OCI-LY3 (cell line): ENCODE data around the gene SAMD14.

Source experiments
- CTCF ChIP-seq: fragments of 200-600, 300-600 bp; sonication (generic); IDR thresholded peaks from 2 replicates; pipeline ENCODE4 v1.5.1; 2014; ENCODE audit warnings: antibody characterized with exemption, low read length, low read depth
- EZH2phosphoT487 ChIP-seq: fragments of 200-600 bp; shearing (Covaris generic); IDR thresholded peaks from 2 replicates; pipeline ENCODE4 v1.6.1; 2018; ENCODE audit warnings: antibody characterized with exemption, mixed run types, low read depth

- TF ChIP-seq CTCF: no peak
- no peak for TF ChIP-seq EZH2phosphoT487
Observed at GRCh38 chr17:50164697-50164988, 34.7 kb upstream of the SAMD14 start.
